NCI-H2196 (cell line): Measurements from ENCODE around the gene STOML1.

Source experiments
- DNase-seq: peaks from one replicate; lab custom pipeline; 2025; ENCODE audit not compliant: unreplicated experiment; lab: John Stamatoyannopoulos, UW

Gene STOML1

GRCh38 chr15:73991726-73992593 lies at the start of gene STOML1:
TSS of gene STOML1 (minus strand) at chr15:73992295. CDS start at chr15:73992223, 72 bp downstream.
- peak; percentile 86 for DNase-seq

GRCh38 chr15:74041311-74041756 lies 49.2 kb upstream of the STOML1 start:
- DNase-seq: no peak

- DNase-seq: no peak
Measured at GRCh38 chr15:74040109-74040850, 48.2 kb upstream of the STOML1 start.

- no peak for DNase-seq
Measured at GRCh38 chr15:74039656-74040010, 47.5 kb upstream of the STOML1 start.

- no peak for DNase-seq
Measured at GRCh38 chr15:74038707-74039655, 46.9 kb upstream of the STOML1 start.

- no peak for DNase-seq
Measured at GRCh38 chr15:74037171-74038117, 45.3 kb upstream of the STOML1 start.

GRCh38 chr15:74036271-74037170 lies 44.4 kb upstream of the STOML1 start:
- peak; percentile 28 for DNase-seq

GRCh38 chr15:74035121-74036017 lies 43.3 kb upstream of the STOML1 start:
- no peak for DNase-seq

GRCh38 chr15:74034206-74034755 lies 42.2 kb upstream of the STOML1 start:
- no peak for DNase-seq

- DNase-seq: no peak
Measured at GRCh38 chr15:74032606-74033561, 40.8 kb upstream of the STOML1 start.

- DNase-seq: no peak
Measured at GRCh38 chr15:74032046-74032445, 40.0 kb upstream of the STOML1 start.

GRCh38 chr15:74028646-74029045 lies 36.6 kb upstream of the STOML1 start:
- DNase-seq: no peak

GRCh38 chr15:74027688-74028087 lies 35.6 kb upstream of the STOML1 start:
- no peak for DNase-seq

- DNase-seq: no peak
Measured at GRCh38 chr15:74025436-74025835, 33.3 kb upstream of the STOML1 start.

GRCh38 chr15:74024687-74025086 lies 32.6 kb upstream of the STOML1 start:
- no peak for DNase-seq

- no peak for DNase-seq
Measured at GRCh38 chr15:74022706-74023470, 30.8 kb upstream of the STOML1 start.
